SK-N-SH treated with all-trans-retinoic acid at 6 μM for 48 hours (cell line): Measurements from ENCODE around the gene GRIFIN.

Experiments
- ATAC-seq: fragments of 200-7000 bp; cut with Tn5 transposase; 3 replicates; pipeline ENCODE4 v1.9.1; 2020; ENCODE audit warnings: mild to moderate bottlenecking, moderate library complexity
- ARNTL ChIP-seq: fragments of 450-650 bp; formaldehyde crosslinking; IDR thresholded peaks from 2 replicates; pipeline ENCODE4 v1.5.0; 2020; ENCODE audit warnings: low read depth, mild to moderate bottlenecking, moderate library complexity, borderline replicate concordance
- BACH2 ChIP-seq: fragments of 250-450 bp; sonication (Bioruptor Pico); IDR thresholded peaks from 2 replicates; pipeline ENCODE4 v1.9.0; 2021; ENCODE audit warnings: mild to moderate bottlenecking, borderline replicate concordance
- CREB5 ChIP-seq: fragments of 250-450 bp; sonication (Bioruptor Pico); IDR thresholded peaks from 2 replicates; pipeline ENCODE4 v1.5.1; 2020; ENCODE audit warnings: low read depth, mild to moderate bottlenecking, moderate library complexity
- ESRRG ChIP-seq: fragments of 250-450 bp; sonication (Bioruptor Pico); IDR thresholded peaks from 2 replicates; pipeline ENCODE4 v1.6.1; 2021; ENCODE audit warnings: mild to moderate bottlenecking
- GLIS3 ChIP-seq: fragments of 250-450 bp; sonication (Bioruptor Pico); IDR thresholded peaks from 2 replicates; pipeline ENCODE4 v1.5.0; 2020; ENCODE audit warnings: mild to moderate bottlenecking, moderate library complexity
- ISL1 ChIP-seq: fragments of 250-450 bp; sonication (Bioruptor Pico); IDR thresholded peaks from 2 replicates; pipeline ENCODE4 v2.1.2; 2022; ENCODE audit warnings: mild to moderate bottlenecking, moderate library complexity
- OSR1 ChIP-seq: fragments of 250-450 bp; sonication (Bioruptor Pico); IDR thresholded peaks from 2 replicates; pipeline ENCODE4 v1.8.0; 2022; ENCODE audit warnings: moderate library complexity, mild to moderate bottlenecking, inconsistent platforms
- PATZ1 ChIP-seq: fragments of 250-450 bp; sonication (Bioruptor Pico); IDR thresholded peaks from 2 replicates; pipeline ENCODE4 v1.8.0; 2020; ENCODE audit warnings: mild to moderate bottlenecking, moderate library complexity, borderline replicate concordance
- RARB ChIP-seq: fragments of 250-450 bp; sonication (Bioruptor Pico); IDR thresholded peaks from 2 replicates; pipeline ENCODE4 v1.8.0; 2021; ENCODE audit warnings: mild to moderate bottlenecking, moderate library complexity
- SNAI2 ChIP-seq: fragments of 250-450 bp; sonication (Bioruptor Pico); IDR thresholded peaks from 2 replicates; pipeline ENCODE4 v1.5.0; 2020; ENCODE audit warnings: mild to moderate bottlenecking, moderate library complexity
- TOX ChIP-seq: fragments of 250-450 bp; sonication (Bioruptor Pico); IDR thresholded peaks from 2 replicates; pipeline ENCODE4 v1.8.0; 2021; ENCODE audit warnings: mild to moderate bottlenecking, moderate library complexity, borderline replicate concordance
- ZC3H10 ChIP-seq: fragments of 250-450 bp; sonication (Bioruptor Pico); IDR thresholded peaks from 2 replicates; pipeline ENCODE4 v1.5.1; 2021; ENCODE audit warnings: mild to moderate bottlenecking, moderate library complexity
- ZFP3 ChIP-seq: fragments of 250-450 bp; sonication (Bioruptor Pico); IDR thresholded peaks from 2 replicates; pipeline ENCODE4 v1.5.0; 2020; ENCODE audit warnings: mild to moderate bottlenecking, moderate library complexity
- ZNF565 ChIP-seq: fragments of 450-650 bp; formaldehyde crosslinking; conservative IDR thresholded peaks from 2 replicates; pipeline ENCODE4 v1.5.0; 2020; ENCODE audit warnings: low read depth, mild to moderate bottlenecking, moderate library complexity
- ZNF70 ChIP-seq: fragments of 450-650 bp; formaldehyde crosslinking; IDR thresholded peaks from 2 replicates; pipeline ENCODE4 v1.5.0; 2020; ENCODE audit warnings: mild to moderate bottlenecking, moderate library complexity
- ZNF8 ChIP-seq: fragments of 450-650 bp; formaldehyde crosslinking; IDR thresholded peaks from 2 replicates; pipeline ENCODE4 v1.5.0; 2020; ENCODE audit warnings: mild to moderate bottlenecking, moderate library complexity
- TF ChIP-seq, protein P1 (sequence below): fragments of 250-450 bp; sonication (Bioruptor Pico); IDR thresholded peaks from 2 replicates; pipeline ENCODE4 v1.5.1; 2021; ENCODE audit warnings: mild to moderate bottlenecking, moderate library complexity
- TF ChIP-seq, protein P2 (sequence below): fragments of 250-450 bp; sonication (Bioruptor Pico); IDR thresholded peaks from 2 replicates; pipeline ENCODE4 v1.5.0; 2020; ENCODE audit warnings: mild to moderate bottlenecking, moderate library complexity
- TF ChIP-seq, protein P3 (sequence below): fragments of 250-450 bp; sonication (Bioruptor Pico); IDR thresholded peaks from 2 replicates; pipeline ENCODE4 v1.8.0; 2021; ENCODE audit warnings: low read depth, mild to moderate bottlenecking, moderate library complexity, borderline replicate concordance

The GRIFIN gene

GRCh38 chr7:2519119-2519930, 43.1 kb upstream of the GRIFIN start, which contains the start of gene LFNG:
Gene LFNG (plus strand): TSS chr7:2519774. CDS start chr7:2519862, 88 bp downstream.
- peak; percentile 69 for ATAC-seq

DNA sequence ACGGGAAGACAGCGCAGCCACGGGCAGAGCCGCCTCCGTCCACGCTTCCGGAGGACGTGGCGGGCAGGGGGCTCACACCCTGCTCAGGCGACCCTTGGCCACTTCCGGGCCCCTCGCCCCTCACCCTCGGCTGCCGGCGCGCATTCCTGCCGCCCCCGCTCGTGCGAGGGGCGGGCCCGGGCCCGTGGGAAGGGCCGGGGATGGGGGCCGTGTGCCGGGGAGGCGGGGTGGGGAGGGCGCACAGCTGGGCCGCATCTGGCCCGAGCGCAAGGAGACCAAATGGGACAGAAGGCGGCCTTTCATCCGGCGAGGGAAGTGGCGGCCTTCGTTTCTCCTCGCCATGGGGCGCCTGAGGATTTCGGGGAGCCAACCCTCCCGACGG, 42.5 kb upstream of the GRIFIN start:
- TF ChIP-seq, protein P1, sequence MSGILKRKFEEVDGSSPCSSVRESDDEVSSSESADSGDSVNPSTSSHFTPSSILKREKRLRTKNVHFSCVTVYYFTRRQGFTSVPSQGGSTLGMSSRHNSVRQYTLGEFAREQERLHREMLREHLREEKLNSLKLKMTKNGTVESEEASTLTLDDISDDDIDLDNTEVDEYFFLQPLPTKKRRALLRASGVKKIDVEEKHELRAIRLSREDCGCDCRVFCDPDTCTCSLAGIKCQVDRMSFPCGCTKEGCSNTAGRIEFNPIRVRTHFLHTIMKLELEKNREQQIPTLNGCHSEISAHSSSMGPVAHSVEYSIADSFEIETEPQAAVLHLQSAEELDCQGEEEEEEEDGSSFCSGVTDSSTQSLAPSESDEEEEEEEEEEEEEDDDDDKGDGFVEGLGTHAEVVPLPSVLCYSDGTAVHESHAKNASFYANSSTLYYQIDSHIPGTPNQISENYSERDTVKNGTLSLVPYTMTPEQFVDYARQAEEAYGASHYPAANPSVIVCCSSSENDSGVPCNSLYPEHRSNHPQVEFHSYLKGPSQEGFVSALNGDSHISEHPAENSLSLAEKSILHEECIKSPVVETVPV (CRISPR knock-in tag): no peak
- TF ChIP-seq ARNTL (CRISPR knock-in tag) (no peak), ISL1 (no peak), ZNF8 (CRISPR knock-in tag) (no peak), CREB5 (no peak), OSR1 (CRISPR knock-in tag) (no peak)
- TF ChIP-seq, protein P2, sequence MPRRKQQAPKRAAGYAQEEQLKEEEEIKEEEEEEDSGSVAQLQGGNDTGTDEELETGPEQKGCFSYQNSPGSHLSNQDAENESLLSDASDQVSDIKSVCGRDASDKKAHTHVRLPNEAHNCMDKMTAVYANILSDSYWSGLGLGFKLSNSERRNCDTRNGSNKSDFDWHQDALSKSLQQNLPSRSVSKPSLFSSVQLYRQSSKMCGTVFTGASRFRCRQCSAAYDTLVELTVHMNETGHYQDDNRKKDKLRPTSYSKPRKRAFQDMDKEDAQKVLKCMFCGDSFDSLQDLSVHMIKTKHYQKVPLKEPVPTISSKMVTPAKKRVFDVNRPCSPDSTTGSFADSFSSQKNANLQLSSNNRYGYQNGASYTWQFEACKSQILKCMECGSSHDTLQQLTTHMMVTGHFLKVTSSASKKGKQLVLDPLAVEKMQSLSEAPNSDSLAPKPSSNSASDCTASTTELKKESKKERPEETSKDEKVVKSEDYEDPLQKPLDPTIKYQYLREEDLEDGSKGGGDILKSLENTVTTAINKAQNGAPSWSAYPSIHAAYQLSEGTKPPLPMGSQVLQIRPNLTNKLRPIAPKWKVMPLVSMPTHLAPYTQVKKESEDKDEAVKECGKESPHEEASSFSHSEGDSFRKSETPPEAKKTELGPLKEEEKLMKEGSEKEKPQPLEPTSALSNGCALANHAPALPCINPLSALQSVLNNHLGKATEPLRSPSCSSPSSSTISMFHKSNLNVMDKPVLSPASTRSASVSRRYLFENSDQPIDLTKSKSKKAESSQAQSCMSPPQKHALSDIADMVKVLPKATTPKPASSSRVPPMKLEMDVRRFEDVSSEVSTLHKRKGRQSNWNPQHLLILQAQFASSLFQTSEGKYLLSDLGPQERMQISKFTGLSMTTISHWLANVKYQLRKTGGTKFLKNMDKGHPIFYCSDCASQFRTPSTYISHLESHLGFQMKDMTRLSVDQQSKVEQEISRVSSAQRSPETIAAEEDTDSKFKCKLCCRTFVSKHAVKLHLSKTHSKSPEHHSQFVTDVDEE (CRISPR knock-in tag): no peak
- TF ChIP-seq, all 23 proteins: peak for 0
- no peak for ATAC-seq

More at GRCh38 chr7:2519119-2519930, 43.1 kb upstream of the GRIFIN start, which contains the start of gene LFNG:
- TF ChIP-seq, protein P3, sequence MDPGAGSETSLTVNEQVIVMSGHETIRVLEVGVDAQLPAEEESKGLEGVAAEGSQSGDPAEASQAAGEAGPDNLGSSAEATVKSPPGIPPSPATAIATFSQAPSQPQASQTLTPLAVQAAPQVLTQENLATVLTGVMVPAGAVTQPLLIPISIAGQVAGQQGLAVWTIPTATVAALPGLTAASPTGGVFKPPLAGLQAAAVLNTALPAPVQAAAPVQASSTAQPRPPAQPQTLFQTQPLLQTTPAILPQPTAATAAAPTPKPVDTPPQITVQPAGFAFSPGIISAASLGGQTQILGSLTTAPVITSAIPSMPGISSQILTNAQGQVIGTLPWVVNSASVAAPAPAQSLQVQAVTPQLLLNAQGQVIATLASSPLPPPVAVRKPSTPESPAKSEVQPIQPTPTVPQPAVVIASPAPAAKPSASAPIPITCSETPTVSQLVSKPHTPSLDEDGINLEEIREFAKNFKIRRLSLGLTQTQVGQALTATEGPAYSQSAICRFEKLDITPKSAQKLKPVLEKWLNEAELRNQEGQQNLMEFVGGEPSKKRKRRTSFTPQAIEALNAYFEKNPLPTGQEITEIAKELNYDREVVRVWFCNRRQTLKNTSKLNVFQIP (CRISPR knock-in tag): no peak
- TF ChIP-seq ZFP3 (CRISPR knock-in tag): no peak
- no peak for TF ChIP-seq ESRRG (CRISPR knock-in tag)
- TF ChIP-seq ARNTL (CRISPR knock-in tag): no peak
- TF ChIP-seq PATZ1 (CRISPR knock-in tag): no peak
- TF ChIP-seq, protein P2 (CRISPR knock-in tag): no peak
- no peak for TF ChIP-seq ZNF70 (CRISPR knock-in tag)
- TF ChIP-seq GLIS3 (CRISPR knock-in tag): no peak
- no peak for TF ChIP-seq RARB (CRISPR knock-in tag)
- no peak for TF ChIP-seq TOX (CRISPR knock-in tag)
- no peak for TF ChIP-seq ZC3H10
- TF ChIP-seq, protein P1 (CRISPR knock-in tag): no peak
- no peak for TF ChIP-seq SNAI2 (CRISPR knock-in tag)
- no peak for TF ChIP-seq BACH2 (CRISPR knock-in tag)
- TF ChIP-seq ZNF565 (CRISPR knock-in tag): no peak
